ENCODE results near the gene FGB.

GRCh38 chr4:154608361-154609252 lies 45.8 kb downstream of the FGB start:
- TF ChIP-seq, protein P1, sequence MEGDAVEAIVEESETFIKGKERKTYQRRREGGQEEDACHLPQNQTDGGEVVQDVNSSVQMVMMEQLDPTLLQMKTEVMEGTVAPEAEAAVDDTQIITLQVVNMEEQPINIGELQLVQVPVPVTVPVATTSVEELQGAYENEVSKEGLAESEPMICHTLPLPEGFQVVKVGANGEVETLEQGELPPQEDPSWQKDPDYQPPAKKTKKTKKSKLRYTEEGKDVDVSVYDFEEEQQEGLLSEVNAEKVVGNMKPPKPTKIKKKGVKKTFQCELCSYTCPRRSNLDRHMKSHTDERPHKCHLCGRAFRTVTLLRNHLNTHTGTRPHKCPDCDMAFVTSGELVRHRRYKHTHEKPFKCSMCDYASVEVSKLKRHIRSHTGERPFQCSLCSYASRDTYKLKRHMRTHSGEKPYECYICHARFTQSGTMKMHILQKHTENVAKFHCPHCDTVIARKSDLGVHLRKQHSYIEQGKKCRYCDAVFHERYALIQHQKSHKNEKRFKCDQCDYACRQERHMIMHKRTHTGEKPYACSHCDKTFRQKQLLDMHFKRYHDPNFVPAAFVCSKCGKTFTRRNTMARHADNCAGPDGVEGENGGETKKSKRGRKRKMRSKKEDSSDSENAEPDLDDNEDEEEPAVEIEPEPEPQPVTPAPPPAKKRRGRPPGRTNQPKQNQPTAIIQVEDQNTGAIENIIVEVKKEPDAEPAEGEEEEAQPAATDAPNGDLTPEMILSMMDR (IDR thresholded peaks at IDR 0.05): no peak
- TF ChIP-seq EP300 (IDR thresholded peaks at IDR 0.05) (no peak), POLR2A (IDR thresholded peaks at IDR 0.05) (no peak), POLR2AphosphoS5 (IDR thresholded peaks at IDR 0.05) (no peak)
